ENCODE measurements around the gene PARVB.

DNA sequence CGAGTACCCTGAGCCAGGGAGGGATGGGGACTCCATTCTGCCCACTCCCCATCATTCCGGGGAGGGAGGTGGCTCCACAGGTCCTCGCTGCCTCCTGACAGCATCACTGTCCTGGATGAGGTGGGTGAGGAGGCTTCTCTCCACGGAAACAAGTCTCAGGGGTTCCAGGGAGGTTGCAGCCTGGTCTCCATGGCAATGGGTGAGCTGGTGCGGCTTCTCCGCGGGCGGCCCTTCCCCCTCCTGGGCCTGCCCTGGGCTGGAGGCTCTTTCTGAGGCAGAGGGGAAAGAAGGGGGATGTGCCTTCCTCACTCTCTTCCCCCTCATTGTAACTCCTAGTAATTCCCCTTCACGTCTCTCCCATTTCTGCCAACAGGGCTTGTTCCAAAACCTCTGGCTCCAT, 119.5 kb downstream of the PARVB start:
- TF ChIP-seq, protein P1, sequence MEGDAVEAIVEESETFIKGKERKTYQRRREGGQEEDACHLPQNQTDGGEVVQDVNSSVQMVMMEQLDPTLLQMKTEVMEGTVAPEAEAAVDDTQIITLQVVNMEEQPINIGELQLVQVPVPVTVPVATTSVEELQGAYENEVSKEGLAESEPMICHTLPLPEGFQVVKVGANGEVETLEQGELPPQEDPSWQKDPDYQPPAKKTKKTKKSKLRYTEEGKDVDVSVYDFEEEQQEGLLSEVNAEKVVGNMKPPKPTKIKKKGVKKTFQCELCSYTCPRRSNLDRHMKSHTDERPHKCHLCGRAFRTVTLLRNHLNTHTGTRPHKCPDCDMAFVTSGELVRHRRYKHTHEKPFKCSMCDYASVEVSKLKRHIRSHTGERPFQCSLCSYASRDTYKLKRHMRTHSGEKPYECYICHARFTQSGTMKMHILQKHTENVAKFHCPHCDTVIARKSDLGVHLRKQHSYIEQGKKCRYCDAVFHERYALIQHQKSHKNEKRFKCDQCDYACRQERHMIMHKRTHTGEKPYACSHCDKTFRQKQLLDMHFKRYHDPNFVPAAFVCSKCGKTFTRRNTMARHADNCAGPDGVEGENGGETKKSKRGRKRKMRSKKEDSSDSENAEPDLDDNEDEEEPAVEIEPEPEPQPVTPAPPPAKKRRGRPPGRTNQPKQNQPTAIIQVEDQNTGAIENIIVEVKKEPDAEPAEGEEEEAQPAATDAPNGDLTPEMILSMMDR (IDR thresholded peaks at IDR 0.05), result no peak
- no peak for TF ChIP-seq POLR2A (IDR thresholded peaks at IDR 0.05)
- no peak for TF ChIP-seq EP300 (IDR thresholded peaks at IDR 0.05)
